HUES6 (cell line): ENCODE data around the gene SCFD2.
"Not testable (repeated sequence)": the region's sequence is repeated elsewhere in the genome, so short reads cannot be mapped to it uniquely, and the experiment has no call there.

Experiments
- H3K27ac ChIP-seq: 2 replicates; pipeline ENCODE4 v1.7.0; 2013; ENCODE audit warnings: low read depth, mild to moderate bottlenecking, low read length, inconsistent platforms
- H3K27me3 ChIP-seq: 2 replicates; pipeline ENCODE4 v1.6.1; 2013; ENCODE audit warnings: low read length; ENCODE audit not compliant: control insufficient read depth, insufficient read depth
- H3K36me3 ChIP-seq: 2 replicates; pipeline ENCODE4 v1.6.1; 2013; ENCODE audit warnings: low read length; ENCODE audit not compliant: control insufficient read depth, insufficient read depth
- H3K4me1 ChIP-seq: 2 replicates; pipeline ENCODE4 v1.6.1; 2013; ENCODE audit warnings: low read length; ENCODE audit not compliant: control insufficient read depth, insufficient read depth
- H3K4me3 ChIP-seq: 2 replicates; pipeline ENCODE4 v1.5.1; 2013; ENCODE audit warnings: low read depth, low read length
- H3K9ac ChIP-seq: one replicate; pipeline ENCODE4 v1.6.1; 2013; ENCODE audit warnings: mild to moderate bottlenecking, low read length
- H3K9me3 ChIP-seq: 2 replicates; pipeline ENCODE4 v1.6.1; 2013; ENCODE audit warnings: low read depth, low read length; ENCODE audit not compliant: control insufficient read depth, insufficient read depth

SCFD2 gene

GRCh38 chr4:53238352-53238751, 127.5 kb downstream of the SCFD2 start:
- H3K4me1 ChIP-seq, H3K4me3 ChIP-seq, H3K9ac ChIP-seq, H3K27ac ChIP-seq, H3K27me3 ChIP-seq, H3K36me3 ChIP-seq: not testable (repeated sequence)
- peaks cover 17% of the 10 kb centered on the region for H3K9me3 ChIP-seq

DNA sequence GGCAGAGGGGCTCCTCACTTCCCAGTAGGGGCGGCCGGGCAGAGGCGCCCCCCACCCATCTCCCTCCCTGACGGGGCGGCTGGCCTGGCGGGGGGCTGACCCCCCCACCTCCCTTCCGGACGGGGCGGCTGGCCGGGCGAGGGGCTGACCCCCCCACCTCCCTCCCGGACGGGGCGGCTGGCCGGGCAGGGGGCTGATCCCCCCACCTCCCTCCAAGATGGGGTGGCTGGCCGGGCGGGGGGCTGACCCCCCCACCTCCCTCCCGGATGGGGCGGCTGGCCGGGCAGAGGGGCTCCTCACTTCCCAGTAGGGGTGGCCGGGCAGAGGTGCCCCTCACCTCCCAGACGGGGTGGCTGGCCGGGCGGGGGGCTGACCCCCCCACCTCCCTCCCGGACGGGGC, 128.1 kb downstream of the SCFD2 start:
- not testable (repeated sequence) for H3K27ac ChIP-seq, H3K27me3 ChIP-seq, H3K4me1 ChIP-seq, H3K9ac ChIP-seq, H3K4me3 ChIP-seq, H3K36me3 ChIP-seq
- H3K9me3 ChIP-seq: peaks cover 17% of the 10 kb centered on the region

DNA sequence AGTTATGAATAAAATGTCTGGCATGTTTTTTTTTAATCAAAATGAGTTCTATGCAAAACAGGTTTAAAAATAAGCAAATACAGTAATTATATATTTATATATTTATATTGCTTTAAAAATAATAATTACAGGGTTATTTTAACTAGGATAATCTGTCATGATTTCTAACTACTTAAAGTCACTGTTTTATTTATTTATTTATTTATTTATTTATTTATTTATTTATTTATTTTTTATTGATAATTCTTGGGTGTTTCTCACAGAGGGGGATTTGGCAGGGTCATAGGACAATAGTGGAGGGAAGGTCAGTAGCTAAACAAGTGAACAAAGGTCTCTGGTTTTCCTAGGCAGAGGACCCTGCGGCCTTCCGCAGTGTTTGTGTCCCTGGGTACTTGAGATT, 129.2 kb downstream of the SCFD2 start:
- H3K4me3 ChIP-seq, H3K27ac ChIP-seq, H3K36me3 ChIP-seq, H3K27me3 ChIP-seq, H3K4me1 ChIP-seq, H3K9ac ChIP-seq: not testable (repeated sequence)
- peaks cover 12% of the 10 kb centered on the region for H3K9me3 ChIP-seq

GRCh38 chr4:53235547-53235946, 130.3 kb downstream of the SCFD2 start:
- no peak overlapping the region for H3K9ac ChIP-seq
- H3K27me3 ChIP-seq: no peaks in the 10 kb centered on the region

GRCh38 chr4:53234669-53235068, 131.2 kb downstream of the SCFD2 start:
- no peak overlapping the region for H3K27ac ChIP-seq
- H3K27me3 ChIP-seq: no peaks in the 10 kb centered on the region
- H3K4me1 ChIP-seq: no peaks in the 10 kb centered on the region
- H3K9me3 ChIP-seq: no peaks in the 10 kb centered on the region
- no peak overlapping the region for H3K4me3 ChIP-seq
- no peak overlapping the region for H3K9ac ChIP-seq
- H3K36me3 ChIP-seq: no peaks in the 10 kb centered on the region

More at GRCh38 chr4:53235547-53235946, 130.3 kb downstream of the SCFD2 start:
- Histone ChIP-seq H3K9me3 (peaks cover 4% of the 10 kb centered on the region), H3K36me3 (no peaks in the 10 kb centered on the region), H3K4me1 (no peaks in the 10 kb centered on the region), H3K27ac (no peak overlapping the region), H3K4me3 (no peak overlapping the region)

DNA sequence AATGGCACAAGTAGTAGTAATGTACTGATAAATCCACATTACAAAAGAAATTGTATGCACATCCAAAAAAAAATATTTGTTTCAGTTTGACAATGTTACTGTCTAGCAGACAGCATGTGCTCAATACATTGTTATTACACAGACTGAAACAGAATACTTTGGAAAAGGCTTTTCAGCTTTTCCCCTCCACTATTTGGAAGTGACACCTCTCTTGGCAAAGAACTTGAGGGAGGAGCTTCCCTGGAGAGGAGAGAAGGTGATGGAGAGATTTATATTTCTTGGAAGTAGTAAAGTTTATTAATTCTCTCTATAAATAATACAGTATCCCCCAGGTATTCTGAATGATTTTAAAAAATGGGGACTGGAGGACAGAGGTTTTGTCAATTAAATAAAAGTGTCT, 131.8 kb downstream of the SCFD2 start:
- Histone ChIP-seq H3K9ac (no peak overlapping the region), H3K27ac (no peak overlapping the region), H3K36me3 (no peaks in the 10 kb centered on the region), H3K4me1 (no peaks in the 10 kb centered on the region), H3K4me3 (no peak overlapping the region), H3K27me3 (no peaks in the 10 kb centered on the region), H3K9me3 (no peaks in the 10 kb centered on the region)

DNA sequence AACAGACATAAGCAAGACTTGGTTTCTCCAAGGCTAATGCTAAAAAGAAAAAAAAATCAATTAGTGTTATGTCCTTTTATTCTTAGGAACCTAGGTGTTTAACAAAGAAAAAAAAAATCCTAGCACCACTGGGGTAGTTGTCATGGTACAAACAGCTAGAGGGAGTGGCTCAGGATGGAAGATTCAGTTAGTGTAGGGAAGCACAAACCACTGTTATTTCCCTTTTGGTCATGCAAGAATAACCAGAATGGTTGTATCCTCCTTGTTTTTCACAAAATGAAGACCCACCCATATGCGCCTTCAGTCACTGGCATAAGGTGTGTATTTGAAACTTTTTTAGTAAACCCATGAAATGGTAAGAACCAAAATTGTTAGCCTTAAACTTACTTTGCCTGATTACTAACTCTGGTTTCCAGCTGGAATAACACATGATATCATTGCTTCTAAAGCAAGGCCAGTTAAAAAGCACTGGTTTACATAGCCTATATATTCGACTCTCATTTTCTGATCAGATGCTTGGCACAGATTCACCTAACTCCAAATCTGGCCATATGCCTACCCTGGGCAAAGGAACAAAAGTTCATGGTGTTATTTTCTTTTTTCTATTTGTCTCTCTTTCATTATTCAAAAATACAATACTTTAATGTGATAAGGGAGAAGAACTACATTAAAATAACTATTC, 132.6 kb downstream of the SCFD2 start:
- no peak overlapping the region for H3K27ac ChIP-seq
- H3K27me3 ChIP-seq: no peaks in the 10 kb centered on the region
- H3K4me3 ChIP-seq: no peak overlapping the region
- H3K9me3 ChIP-seq: no peaks in the 10 kb centered on the region
- H3K36me3 ChIP-seq: no peaks in the 10 kb centered on the region
- no peak overlapping the region for H3K9ac ChIP-seq
- no peaks in the 10 kb centered on the region for H3K4me1 ChIP-seq

DNA sequence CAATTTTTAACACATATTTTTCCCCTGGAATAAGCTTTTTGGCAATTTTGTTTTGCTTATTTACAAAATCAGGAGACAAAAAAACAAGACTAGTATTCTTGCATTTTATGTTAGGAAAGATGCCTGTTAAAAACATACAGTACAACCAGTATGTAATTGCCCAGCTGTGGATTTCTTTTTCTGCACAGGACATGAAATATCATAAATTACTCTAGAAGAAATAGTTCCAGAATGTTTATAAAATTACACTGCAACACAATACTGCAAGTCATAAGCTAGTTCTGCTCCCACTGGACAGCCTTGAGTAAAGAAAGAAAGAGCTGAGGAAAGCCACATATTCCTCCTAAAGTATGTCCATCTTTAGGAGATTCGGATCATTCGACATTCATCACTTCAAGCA, 133.5 kb downstream of the SCFD2 start:
- no peak overlapping the region for H3K9ac ChIP-seq
- no peaks in the 10 kb centered on the region for H3K36me3 ChIP-seq

GRCh38 chr4:53228036-53228435, 137.8 kb downstream of the SCFD2 start:
- Histone ChIP-seq H3K9ac (no peak overlapping the region), H3K27me3 (no peaks in the 10 kb centered on the region), H3K4me3 (no peak overlapping the region), H3K27ac (no peak overlapping the region), H3K4me1 (no peaks in the 10 kb centered on the region), H3K36me3 (no peaks in the 10 kb centered on the region), H3K9me3 (no peaks in the 10 kb centered on the region)

More for the DNA sequence above, 133.5 kb downstream of the SCFD2 start:
- H3K4me3 ChIP-seq: no peak overlapping the region
- no peaks in the 10 kb centered on the region for H3K9me3 ChIP-seq
- no peak overlapping the region for H3K27ac ChIP-seq
- H3K4me1 ChIP-seq: no peaks in the 10 kb centered on the region
- no peaks in the 10 kb centered on the region for H3K27me3 ChIP-seq

- Histone ChIP-seq H3K27me3 (no peaks in the 10 kb centered on the region), H3K9ac (no peak overlapping the region), H3K27ac (no peak overlapping the region), H3K4me3 (no peak overlapping the region), H3K9me3 (no peaks in the 10 kb centered on the region), H3K4me1 (no peaks in the 10 kb centered on the region), H3K36me3 (no peaks in the 10 kb centered on the region)
Measured at GRCh38 chr4:53227451-53227850, 138.4 kb downstream of the SCFD2 start.

DNA sequence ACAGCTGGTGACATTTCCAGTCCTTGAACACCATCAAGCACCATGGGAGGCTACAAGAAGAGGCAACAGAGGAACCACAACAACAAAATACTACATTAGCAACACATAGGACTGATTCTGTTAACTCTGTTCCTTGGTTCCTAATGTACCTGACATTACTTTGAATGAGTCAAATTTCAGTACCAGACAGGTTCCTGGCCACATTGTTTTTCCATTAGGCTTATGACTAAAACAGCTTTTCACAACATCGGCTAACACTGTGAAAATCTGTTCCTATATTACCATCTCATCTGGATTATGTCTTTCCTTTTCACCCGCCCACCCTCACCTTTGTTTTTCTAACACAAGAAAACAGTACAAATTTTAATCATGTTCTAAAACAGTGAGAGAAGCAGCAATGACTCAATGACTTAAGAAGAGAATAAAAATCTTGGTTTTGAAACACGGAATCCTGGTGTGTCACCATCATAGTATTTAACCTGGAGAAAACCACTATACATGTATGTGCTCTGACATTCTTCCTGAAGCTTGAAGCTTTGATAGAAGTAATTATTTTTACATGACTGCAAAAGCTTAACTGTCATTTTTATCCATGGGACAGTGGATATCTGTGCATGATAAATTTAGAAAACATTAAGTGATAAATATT, 143.9 kb downstream of the SCFD2 start:
- Histone ChIP-seq H3K4me1 (no peaks in the 10 kb centered on the region), H3K9ac (no peak overlapping the region), H3K27me3 (no peaks in the 10 kb centered on the region), H3K4me3 (no peak overlapping the region), H3K27ac (no peak overlapping the region), H3K36me3 (no peaks in the 10 kb centered on the region), H3K9me3 (peaks cover 7% of the 10 kb centered on the region)
